NCI-H526 treated with DMSO at 0.1 percent for 48 hours (cell line): ENCODE results near the gene LIPM.
"Not testable (repeated sequence)": the region's sequence is repeated elsewhere in the genome, so short reads cannot be mapped to it uniquely, and the experiment has no call there.

ENCODE experiments used
- DNase-seq: peaks from one replicate; lab custom pipeline; 2025; lab: John Stamatoyannopoulos, UW

The LIPM gene

GRCh38 chr10:88803641-88804040 lies 1.1 kb downstream of the LIPM start:
- DNase-seq, result no peak

- DNase-seq, result no peak
Observed at GRCh38 chr10:88804083-88804812, 1.7 kb downstream of the LIPM start.

- no peak for DNase-seq
Observed at GRCh38 chr10:88805361-88805760, 2.8 kb downstream of the LIPM start.

GRCh38 chr10:88805924-88806323 lies 3.4 kb downstream of the LIPM start:
- DNase-seq, result no peak

GRCh38 chr10:88809621-88810020 lies 7.1 kb downstream of the LIPM start:
- DNase-seq, result no peak

- DNase-seq, result peak; percentile 70
Observed at GRCh38 chr10:88810196-88810961, 7.8 kb downstream of the LIPM start.

- DNase-seq, result no peak
Observed at GRCh38 chr10:88813200-88813599, 10.7 kb downstream of the LIPM start.

- no peak for DNase-seq
Observed at GRCh38 chr10:88819290-88819689, 16.8 kb downstream of the LIPM start.

GRCh38 chr10:88820748-88821401 lies 18.3 kb downstream of the LIPM start:
- DNase-seq, result no peak

GRCh38 chr10:88826388-88826787 lies 23.9 kb downstream of the LIPM start:
- DNase-seq, result no peak

GRCh38 chr10:88827671-88828070 lies 25.1 kb downstream of the LIPM start:
- DNase-seq, result no peak

- no peak for DNase-seq
Observed at GRCh38 chr10:88828310-88828709, 25.8 kb downstream of the LIPM start.

GRCh38 chr10:88830643-88831268 lies 28.2 kb downstream of the LIPM start:
- no peak for DNase-seq

GRCh38 chr10:88831709-88832108 lies 29.2 kb downstream of the LIPM start:
- DNase-seq, result no peak

- peak; percentile 81 for DNase-seq
Observed at GRCh38 chr10:88832376-88832775, 29.8 kb downstream of the LIPM start.

GRCh38 chr10:88833156-88833555 lies 30.6 kb downstream of the LIPM start:
- DNase-seq, result no peak

- DNase-seq, result no peak
Observed at GRCh38 chr10:88833723-88834122, 31.2 kb downstream of the LIPM start.

- peak; percentile 46 for DNase-seq
Observed at GRCh38 chr10:88835096-88835909, 32.8 kb downstream of the LIPM start.

- DNase-seq, result no peak
Observed at GRCh38 chr10:88835910-88836221, 33.3 kb downstream of the LIPM start.

- not testable (repeated sequence) for DNase-seq
Observed at GRCh38 chr10:88837632-88838031, 35.1 kb downstream of the LIPM start.

- DNase-seq, result no peak
Observed at GRCh38 chr10:88838766-88839350, 36.3 kb downstream of the LIPM start.
